HG03039 (cell line): Measurements from ENCODE around the gene BCORL1.

ENCODE experiments used
- ATAC-seq: cut with Tn5 transposase; IDR thresholded peaks from one replicate; pipeline ENCODE4 v1.9.1; 2021; ENCODE audit warnings: mild to moderate bottlenecking, moderate library complexity; ENCODE audit not compliant: unreplicated experiment

Gene BCORL1

GRCh38 chrX:129961180-129962083 is 21.0 kb upstream of the BCORL1 start:
- ATAC-seq, result peak; percentile 93

- ATAC-seq, result no peak
These were observed 18.7 kb upstream of the BCORL1 start for GRCh38 chrX:129963729-129964128.

GRCh38 chrX:129965166-129965565 is 17.3 kb upstream of the BCORL1 start:
- ATAC-seq, result no peak

GRCh38 chrX:129968968-129969367 is 13.5 kb upstream of the BCORL1 start:
- ATAC-seq, result no peak

- ATAC-seq, result no peak
These were observed 6.0 kb upstream of the BCORL1 start for GRCh38 chrX:129976441-129976840.

DNA sequence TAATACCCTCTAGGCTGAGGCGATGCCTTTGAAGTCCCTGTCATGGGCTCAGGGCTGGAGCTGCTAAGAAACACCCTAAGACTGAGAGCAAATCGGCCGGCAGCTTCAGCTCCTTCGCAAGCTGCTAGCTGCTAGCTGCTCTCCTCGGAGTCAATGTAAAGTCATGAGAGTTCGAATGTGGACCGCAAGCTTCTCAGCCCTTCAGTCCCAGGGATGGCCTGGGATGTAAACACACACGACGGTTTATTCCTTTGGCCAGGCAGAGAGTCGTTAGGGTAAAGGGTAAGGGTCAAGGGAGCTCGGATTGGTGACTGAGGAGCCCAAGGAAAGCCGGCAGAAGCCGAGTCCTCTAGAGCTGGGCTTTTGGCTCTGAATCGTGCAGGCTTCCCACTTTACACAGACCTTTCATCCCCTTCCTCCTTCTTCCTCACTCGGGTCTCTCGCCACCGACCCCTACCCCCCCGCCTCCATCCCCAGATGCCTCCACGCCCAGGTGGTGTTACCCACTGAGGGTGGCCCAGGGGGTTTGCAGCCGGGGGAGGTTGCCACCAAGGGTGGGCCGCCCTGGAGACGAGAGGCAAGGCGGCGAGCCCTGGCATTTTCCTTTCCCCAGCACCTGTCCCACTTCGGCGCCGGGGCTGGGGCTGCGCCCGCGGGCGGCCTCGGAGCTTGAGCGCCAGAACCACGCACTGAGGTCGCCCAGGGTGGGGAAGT is 3.1 kb upstream of the BCORL1 start:
- no peak for ATAC-seq

DNA sequence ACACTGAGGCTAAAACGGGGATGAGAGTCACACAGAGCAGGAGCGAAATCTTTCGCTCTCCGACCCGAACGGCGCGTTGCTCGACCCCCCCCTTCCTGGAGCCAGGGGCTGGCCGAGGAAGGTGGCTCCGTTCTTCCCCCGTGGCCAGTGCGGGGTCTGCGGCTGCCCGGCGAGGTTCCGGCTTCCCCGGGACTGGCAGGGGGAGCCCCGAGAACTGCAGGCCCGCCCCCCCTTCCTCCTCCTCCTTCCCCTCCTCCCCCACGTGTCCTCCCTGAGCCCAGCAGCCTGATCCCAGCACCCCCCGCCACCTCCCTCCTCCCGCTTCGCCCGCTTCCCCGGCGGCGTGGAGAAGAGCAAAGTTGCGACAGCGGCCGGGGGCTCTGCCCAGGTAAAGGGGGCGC is 2.4 kb upstream of the BCORL1 start:
- no peak for ATAC-seq

GRCh38 chrX:129980540-129981199 is 1.8 kb upstream of the BCORL1 start:
- ATAC-seq, result no peak

GRCh38 chrX:129981200-129981553 is 1.3 kb upstream of the BCORL1 start:
- no peak for ATAC-seq

DNA sequence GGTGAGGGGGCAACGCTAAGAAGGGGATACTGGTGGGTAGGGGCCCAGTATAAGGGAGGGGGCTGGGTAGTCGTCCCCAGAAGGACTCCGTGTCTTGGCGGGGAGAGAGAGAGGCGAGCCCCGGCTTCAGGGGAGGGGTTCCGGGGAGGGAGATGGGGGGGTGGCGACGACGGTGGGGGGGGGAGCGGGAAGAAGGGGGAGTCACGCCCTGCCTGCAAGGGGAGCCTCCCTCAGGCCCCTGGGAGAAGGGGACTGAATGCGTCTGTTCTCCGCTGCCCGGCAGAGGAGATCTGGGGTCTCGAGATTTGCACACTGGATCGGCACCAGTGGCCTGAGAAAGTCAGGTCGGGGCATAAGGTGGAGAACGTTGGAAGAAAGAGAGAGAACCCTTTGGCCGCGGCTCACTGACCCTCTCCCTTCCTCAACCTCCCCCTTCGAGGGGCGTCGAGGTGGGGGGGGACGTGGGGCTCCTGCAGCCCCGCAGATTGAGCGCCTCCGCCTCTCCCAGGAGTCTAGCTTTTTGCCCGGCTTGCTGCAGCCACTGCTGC is 609 bp upstream of the BCORL1 start:
- no peak for ATAC-seq

GRCh38 chrX:129983575-129984110 is 1.2 kb downstream of the BCORL1 start:
- no peak for ATAC-seq

DNA sequence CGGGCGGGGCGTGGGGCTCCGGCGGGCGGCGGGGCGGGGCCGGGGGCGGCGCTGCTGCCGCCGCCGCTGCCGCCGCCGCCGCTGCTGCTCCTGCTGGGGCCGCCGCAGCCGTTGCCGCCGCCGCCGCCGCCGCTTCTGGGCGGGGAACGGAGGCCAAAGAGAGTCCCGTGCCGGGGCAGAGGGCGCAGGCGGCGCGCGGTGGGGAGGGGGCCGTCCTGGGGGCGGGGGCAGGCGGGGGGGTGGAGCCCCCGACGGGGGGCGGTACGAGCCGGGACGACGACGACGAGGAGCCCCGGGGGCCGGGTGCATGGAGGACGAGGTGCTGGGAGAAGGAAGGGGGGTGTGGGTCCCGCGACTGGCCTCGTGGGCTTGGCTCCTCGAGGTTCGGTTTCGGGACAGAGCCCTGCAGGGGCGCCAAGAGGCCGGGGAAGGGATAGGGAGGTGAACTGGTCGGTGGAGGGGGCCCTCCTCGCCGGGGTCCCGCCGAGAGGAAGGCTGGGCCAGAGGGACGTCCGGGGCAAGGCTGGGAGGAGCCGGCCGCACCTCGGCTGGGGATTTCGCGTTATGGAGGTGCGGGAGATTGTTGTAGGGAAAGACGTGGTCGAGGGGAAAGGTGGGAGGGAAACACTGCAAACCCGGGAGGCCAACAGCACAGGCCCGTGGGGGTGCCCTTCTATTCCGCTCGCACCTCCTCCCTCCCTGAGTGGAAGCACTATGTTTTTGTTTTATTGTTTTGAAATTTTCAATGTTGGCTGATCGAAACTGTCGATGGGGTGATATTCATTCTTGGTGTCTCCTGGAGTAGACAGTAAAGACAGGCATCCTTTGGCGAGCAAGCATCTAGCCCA is 1.9 kb downstream of the BCORL1 start:
- ATAC-seq, result no peak

- no peak for ATAC-seq
These were observed 5.4 kb downstream of the BCORL1 start for GRCh38 chrX:129987871-129988270.

- ATAC-seq, result no peak
These were observed 9.7 kb downstream of the BCORL1 start for GRCh38 chrX:129992181-129992580.

GRCh38 chrX:129996120-129996519 is 13.7 kb downstream of the BCORL1 start:
- ATAC-seq, result no peak

GRCh38 chrX:129997086-129997485 is 14.7 kb downstream of the BCORL1 start:
- no peak for ATAC-seq

DNA sequence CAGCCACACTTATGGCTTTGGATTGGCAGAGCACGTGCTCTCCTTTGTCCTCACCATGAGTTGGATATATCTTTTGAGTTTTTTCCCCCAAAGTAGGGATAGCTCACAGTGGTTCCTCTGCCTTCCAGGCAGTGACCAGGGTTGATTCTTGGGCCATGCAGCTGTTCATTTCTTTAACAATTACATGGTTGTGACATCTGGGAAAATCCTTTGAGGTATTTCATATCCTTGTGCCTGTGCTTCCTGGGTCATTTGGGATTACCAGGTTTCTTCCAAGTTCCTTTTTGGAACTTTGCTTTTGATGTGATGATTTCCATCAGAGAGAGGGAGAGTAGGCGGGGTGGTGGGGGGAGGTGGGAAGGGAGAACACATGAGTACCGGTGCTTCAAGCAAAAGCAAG is 15.6 kb downstream of the BCORL1 start:
- no peak for ATAC-seq

DNA sequence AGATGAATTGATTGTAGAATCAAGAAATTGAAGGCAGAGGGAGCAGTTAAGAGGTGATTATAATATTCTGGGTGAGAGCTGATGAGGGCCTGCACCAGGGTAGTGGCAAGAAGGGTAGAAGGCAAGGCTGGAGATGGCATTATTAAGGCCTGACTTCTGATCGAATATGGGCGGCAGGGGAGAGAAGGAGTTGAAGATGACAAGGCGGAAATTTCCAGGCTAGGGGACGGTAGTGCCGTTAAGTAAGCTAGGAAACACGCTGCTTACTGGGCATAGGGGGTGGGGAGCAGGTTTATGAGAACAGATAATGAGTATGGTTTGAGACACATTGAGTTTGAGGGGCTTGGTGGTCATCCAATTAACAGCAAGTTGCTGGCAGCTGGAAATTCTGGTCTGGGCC is 19.5 kb downstream of the BCORL1 start:
- no peak for ATAC-seq

DNA sequence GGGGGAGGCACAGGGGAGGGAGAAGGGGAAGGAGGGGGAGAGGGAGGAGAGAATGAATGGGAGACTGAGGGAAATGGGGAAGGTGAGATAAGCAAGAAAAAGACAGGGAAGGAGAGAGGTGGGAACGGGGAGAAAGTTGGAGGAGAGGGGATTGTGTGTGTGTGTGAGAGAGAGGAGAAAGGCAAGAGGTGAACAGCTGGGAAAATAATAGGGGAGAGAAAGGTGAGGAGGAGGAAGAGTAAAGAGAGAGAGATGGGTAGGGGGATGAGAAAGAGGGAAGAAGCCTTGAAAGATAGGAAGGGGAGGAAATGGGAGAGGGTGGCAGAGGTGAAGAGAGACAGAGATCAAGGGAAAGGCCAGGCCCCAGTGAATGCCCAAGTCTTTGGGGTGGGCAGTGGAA is 20.1 kb downstream of the BCORL1 start:
- no peak for ATAC-seq

GRCh38 chrX:130005089-130005807 is 22.8 kb downstream of the BCORL1 start:
- ATAC-seq, result no peak
